ENCODE measurements around the gene GCGR.

The GCGR gene

DNA sequence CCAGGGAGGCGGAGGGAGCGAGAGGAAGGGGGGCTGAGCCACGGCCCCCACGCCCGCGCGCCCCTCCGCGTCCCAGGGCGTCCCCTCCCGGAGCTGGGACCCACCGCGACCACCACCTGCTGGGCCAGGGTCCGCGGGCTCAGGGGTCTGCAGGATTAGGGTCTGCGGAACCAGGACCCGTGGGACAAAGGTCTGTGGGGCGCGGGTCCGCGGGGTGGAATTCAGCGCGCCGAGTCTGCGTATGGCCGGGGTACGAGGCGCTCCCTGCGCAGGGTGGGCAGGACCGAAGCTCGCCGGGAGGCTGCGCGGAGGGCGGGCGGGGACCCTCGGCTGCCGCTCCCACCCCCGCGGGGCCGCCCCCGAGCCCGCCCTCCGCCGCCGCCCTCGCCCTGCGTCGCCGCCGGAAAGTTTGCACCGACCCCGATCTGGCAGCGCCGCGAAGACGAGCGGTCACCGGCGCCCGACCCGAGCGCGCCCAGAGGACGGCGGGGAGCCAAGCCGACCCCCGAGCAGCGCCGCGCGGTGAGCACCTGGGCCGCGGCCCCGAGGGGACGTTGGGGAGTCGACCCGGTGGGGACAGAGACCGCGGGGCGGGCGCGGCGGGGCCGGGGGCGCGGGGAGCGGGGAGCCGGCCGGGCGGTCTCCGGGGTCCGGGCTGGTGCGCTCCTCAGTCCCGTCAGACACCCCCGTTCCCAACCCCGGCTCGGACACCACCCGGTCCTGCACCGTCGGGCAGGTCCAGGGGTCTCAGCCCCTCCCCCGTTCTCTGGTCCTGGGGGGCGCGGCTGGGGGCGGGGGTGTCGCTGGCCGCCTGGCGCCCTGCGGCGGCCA, at the start of gene GCGR:
Gene GCGR, plus strand, starts transcription at position 423 of the 831 bp plus-strand sequence. CDS start 4,869 bp downstream, outside the sequence.
- DNase-seq: no peak

- DNase-seq: no peak
Measured at GRCh38 chr17:81792675-81793615, 11.0 kb upstream of the GCGR start.

GRCh38 chr17:81794074-81794476, 9.9 kb upstream of the GCGR start:
- DNase-seq: no peak

GRCh38 chr17:81794509-81794908, 9.4 kb upstream of the GCGR start:
- DNase-seq: no peak

DNA sequence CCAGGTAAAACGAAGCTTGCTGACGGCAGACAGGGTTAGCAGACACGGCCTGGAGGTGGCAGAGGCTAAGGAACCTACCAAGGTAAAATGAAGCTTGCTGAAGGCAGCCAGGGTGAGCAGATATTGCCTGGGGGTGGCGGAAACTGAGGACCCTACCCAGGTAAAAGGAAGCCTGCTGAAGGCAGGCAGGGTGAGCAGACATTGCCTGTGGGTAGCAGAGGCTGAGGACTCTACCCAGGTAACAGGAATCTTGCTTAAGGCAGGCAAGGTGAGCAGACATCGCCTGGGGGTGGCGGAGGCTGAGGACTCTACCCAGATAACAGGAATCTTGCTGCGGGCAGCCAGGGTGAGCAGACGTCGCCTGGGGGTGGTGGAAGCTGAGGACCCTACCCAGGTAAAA, 2.6 kb upstream of the GCGR start:
- DNase-seq: no peak

- no peak for DNase-seq
Measured at GRCh38 chr17:81802048-81802758, 1.7 kb upstream of the GCGR start.

DNA sequence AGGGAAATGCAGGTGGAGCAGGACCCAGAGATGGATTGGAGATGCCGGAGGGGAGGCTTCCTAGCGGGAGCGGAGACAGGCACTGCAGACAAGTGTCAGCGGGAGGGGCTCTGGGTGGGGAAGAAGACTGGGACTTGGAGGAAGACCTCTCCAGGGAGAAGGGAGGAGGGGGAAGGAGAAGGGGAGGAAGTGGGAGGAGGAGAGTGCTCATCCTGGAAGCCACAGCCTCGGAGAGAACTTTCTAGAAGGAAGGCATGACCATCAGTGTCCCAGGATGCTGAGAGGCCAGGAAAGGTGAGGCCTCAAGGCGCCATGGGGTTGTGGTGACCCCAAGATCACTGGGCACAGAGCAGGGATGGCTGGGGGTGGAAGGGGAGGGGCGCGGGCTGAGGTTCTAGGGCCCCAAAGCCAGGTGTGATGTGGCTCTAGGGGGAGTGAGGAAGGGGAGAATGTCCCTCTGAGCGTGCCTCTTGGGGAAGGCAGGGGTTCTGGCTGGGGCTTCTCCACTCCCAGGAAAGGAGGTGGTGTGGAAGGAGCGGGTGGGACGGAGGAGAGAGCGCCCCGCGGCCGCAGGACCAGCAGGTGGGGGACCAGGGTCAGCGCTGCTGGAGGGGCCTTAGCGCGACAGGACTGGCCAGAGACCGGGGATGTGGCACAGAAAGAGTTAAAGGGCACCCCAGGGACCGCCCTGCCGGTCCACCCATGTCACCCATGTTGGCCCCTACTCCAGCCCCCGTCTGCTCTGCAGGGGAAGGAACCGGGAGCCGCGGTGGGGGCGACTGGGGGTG, 900 bp upstream of the GCGR start:
- DNase-seq: no peak

- no peak for DNase-seq
Measured at GRCh38 chr17:81804559-81805399, 829 bp downstream of the GCGR start.

- DNase-seq: no peak
Measured at GRCh38 chr17:81805707-81806460, 1.9 kb downstream of the GCGR start.

DNA sequence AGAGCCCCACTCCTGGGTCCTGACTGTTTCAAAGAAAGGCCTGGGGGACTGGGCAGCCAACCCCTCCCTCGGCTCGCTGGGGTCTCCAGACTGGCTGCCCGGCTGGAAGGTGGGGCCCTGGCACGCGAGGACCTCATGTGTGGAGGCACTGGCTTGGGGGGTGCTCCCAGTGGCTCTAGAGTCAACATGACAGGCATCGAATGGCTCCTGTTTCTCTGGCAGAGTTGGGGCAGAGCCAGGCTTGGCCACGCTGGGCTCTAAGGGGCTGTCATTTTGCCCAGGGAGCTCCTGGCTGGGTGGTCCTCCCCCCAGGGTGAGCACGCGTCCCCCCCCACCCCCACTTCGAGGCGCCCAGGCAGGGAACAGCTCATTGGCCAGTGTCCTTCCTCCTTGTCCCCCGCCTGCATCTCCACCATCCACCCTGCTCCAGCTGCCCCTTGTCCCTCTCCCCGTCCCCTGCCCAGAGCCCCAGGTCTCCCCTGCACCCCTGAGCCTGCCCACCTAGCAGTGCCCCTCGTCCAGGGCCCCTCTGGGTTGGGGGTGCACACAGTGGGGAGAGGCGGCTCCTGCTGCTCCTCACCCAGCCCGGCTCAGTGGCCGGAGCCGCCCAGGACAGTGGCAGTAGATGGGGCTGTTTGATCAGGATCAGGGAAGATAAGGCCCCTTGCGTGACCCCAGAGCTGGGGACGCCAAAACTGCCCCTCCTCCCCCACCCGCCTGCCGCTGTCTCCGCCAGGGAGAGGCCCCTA, 2.7 kb downstream of the GCGR start:
- DNase-seq: no peak

DNA sequence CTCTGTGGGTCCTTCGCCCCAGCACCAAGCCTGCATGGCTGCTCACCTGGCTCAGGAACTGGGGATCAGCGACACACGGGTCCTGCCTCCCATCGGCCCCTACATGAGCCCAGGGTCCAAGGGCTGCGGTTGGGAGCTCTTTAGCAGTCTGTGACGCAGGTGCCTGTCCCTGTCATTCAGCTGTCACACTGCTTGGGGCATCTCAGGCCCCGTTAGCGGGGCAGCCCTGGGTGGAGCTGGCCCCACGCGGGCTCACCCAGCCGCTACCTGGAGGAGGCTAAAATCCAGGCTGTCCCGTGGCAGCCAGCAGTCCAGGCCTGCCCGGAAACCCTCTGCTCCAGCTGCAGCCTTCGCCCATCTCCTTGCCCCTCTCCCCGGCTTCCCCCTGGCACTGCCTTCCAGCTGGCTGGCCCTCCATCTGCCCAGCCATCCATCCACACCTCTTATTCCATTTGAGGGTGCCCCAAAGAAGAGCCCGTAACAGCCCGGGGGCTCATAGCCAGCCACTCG, 3.3 kb downstream of the GCGR start:
- DNase-seq: no peak

DNA sequence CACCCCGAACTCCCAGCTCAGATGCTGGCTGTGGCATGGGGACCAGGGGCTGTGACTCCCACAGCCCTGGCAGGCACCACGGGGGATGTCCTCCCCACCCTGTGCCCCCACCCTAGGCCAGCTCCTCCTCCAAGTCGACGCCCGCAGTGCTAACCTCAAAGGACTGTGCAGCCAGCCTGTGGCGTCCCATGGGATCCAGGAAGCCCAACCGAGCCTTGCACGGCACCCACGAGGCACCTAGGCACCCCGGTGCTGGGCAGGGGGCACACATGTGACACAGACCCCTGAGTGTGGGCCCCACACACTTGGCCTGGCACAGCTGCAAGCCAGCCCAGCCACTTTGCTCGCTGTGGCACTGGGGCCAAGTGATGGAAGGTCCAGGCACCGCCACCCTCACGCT, 3.9 kb downstream of the GCGR start:
- no peak for DNase-seq

DNA sequence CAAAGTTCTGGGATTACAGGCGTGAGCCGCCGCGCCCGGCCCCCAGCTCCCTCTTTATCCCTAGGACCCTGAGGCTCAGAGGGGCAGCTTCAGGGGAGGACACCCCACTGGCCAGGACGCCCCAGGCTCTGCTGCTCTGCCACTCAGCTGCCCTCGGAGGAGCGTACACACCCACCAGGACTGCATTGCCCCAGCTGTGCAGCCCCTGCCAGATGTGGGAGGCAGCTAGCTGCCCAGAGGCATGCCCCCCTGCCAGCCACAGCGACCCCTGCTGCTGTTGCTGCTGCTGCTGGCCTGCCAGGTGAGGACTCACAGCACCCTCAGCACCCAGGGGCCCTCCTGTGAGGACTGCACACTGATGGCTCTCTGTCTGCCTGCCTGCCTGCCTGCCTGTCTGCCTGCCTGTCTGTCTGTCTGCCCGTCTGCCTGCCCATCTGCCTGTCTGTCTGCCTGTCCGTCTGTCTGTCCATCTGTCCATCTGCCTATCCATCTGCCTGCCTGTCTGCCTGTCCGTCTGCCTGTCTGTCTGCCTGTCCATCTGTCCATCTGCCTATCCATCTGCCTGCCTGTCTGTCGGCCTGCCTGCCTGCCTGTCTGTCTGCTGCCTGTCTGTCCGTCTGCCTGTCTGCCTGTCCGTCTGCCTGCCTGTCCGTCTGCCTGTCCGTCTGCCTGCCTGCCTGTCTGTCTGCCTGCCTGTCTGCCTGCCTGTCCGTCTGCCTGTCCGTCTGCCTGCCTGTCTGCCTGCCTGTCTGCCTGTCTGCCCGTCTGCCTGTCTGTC, 5.0 kb downstream of the GCGR start:
- DNase-seq: no peak

DNA sequence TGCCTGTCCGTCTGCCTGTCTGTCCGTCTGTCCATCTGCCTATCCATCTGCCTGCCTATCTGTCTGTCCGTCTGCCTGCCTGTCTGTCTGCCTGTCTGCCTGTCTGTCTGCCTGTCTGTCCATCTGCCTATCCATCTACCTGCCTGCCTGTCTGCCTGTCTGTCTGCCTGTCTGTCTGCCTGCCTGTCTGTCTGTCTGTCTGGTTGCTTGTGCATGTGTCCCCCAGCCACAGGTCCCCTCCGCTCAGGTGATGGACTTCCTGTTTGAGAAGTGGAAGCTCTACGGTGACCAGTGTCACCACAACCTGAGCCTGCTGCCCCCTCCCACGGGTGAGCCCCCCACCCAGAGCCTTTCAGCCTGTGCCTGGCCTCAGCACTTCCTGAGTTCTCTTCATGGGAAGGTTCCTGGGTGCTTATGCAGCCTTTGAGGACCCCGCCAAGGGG, 5.6 kb downstream of the GCGR start:
- no peak for DNase-seq

GRCh38 chr17:81810476-81810875, 6.5 kb downstream of the GCGR start:
- DNase-seq: no peak

GRCh38 chr17:81810892-81811704, 7.1 kb downstream of the GCGR start:
- no peak for DNase-seq

All from amygdala (tissue), 56 donors.